Right atrium auricular region (tissue), 2 donors: ENCODE data around the gene NAALADL2. TPM values are rescaled to one million over a fixed set of nuclear protein-coding genes. Genes with fewer than 3 reads are reported as not detected.
"Not testable (repeated sequence)": the region's sequence is repeated elsewhere in the genome, so short reads cannot be mapped to it uniquely, and the experiment has no call there.

ENCODE experiments used
- DNase-seq: peaks from one replicate; pipeline ENCODE4 v3.0.0-alpha.2; 2019; ENCODE audit warnings: low spot score
- H3K27ac ChIP-seq, 2 donors: fragments of 200-600 bp; sonication (generic); 1 replicate in 1 of 2; 2 replicates in 1 of 2; pipeline ENCODE4 v1.5.1; 2016 to 2019
- H3K27me3 ChIP-seq, 2 donors: fragments of 200-600 bp; sonication (generic); one replicate each; pipeline versions ENCODE4 v1.5.1 to v1.6.0; 2017 to 2019
- H3K36me3 ChIP-seq: fragments of 200-600 bp; sonication (generic); one replicate; pipeline ENCODE4 v1.5.1; 2016
- H3K4me1 ChIP-seq, 2 donors: fragments of 200-600 bp; sonication (generic); one replicate each; pipeline versions ENCODE4 v1.5.1 to v1.6.0; 2017 to 2019
- H3K4me3 ChIP-seq, 2 donors: fragments of 200-600 bp; sonication (generic); 1 replicate in 1 of 2; 2 replicates in 1 of 2; pipeline ENCODE4 v1.5.1; 2017 to 2019; ENCODE audit warnings: mild to moderate bottlenecking in 1 of 2, moderate library complexity in 1 of 2
- H3K9me3 ChIP-seq, 2 donors: fragments of 200-600 bp; sonication (generic); one replicate each; pipeline ENCODE4 v1.5.1; 2019
- CTCF ChIP-seq, 2 donors: fragments of 200-600 bp; sonication (generic); IDR thresholded peaks; one replicate each; pipeline ENCODE4 v1.5.1; 2019; ENCODE audit warnings: antibody characterized with exemption in 2 of 2
- total RNA-seq, 2 donors: library from RNA; depleted of rRNA; stranded (reverse); fragments of >200 nt; gene quantifications; one replicate each; pipeline ENCODE4 v1.1.0, GENCODE V29; 2016

Gene NAALADL2
- total RNA-seq, 2 donors from 2014 or later, result 2.5 to 3.2 TPM

GRCh38 chr3:175763948-175764347 lies 904.8 kb downstream of the NAALADL2 start:
- no peak for DNase-seq
- Histone ChIP-seq H3K4me3 (no peak overlapping the region), H3K27ac (no peak overlapping the region), H3K9me3 (no peaks in the 10 kb centered on the region), H3K27me3 (no peaks in the 10 kb centered on the region), H3K36me3 (no peaks in the 10 kb centered on the region), H3K4me1 (no peaks in the 10 kb centered on the region)
- no peak for TF ChIP-seq CTCF (IDR thresholded peaks at IDR 0.05)

GRCh38 chr3:175764722-175765121 lies 905.6 kb downstream of the NAALADL2 start:
- Histone ChIP-seq H3K9me3 (no peaks in the 10 kb centered on the region), H3K27ac (no peak overlapping the region), H3K36me3 (no peaks in the 10 kb centered on the region), H3K4me1 (no peaks in the 10 kb centered on the region), H3K4me3 (no peak overlapping the region), H3K27me3 (no peaks in the 10 kb centered on the region)
- DNase-seq, result no peak
- no peak for TF ChIP-seq CTCF (IDR thresholded peaks at IDR 0.05)

DNA sequence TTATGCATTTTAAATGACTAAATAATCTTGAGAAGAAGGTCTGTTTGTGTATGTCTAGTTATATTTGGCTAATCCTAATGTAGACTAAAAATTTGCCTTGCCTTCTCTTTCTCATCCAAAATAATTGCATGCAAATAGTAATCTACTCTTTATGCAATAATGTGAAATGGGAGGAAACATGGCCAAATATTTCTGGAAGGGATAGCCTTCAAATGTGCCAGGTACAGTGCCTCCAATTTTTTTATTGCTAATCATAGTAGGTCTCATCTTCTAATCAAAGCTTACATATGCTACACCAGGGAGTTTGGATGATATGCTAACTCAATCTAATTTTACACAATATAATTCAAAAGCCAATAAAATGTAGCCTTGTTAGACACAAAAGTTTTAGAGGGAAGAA lies 911.3 kb downstream of the NAALADL2 start:
- no peak overlapping the region for H3K4me3 ChIP-seq
- H3K27ac ChIP-seq, result no peak overlapping the region
- H3K9me3 ChIP-seq, result no peaks in the 10 kb centered on the region
- no peaks in the 10 kb centered on the region for H3K36me3 ChIP-seq
- TF ChIP-seq CTCF (IDR thresholded peaks at IDR 0.05), result no peak
- no peaks in the 10 kb centered on the region for H3K4me1 ChIP-seq
- DNase-seq, result no peak
- H3K27me3 ChIP-seq, result no peaks in the 10 kb centered on the region

DNA sequence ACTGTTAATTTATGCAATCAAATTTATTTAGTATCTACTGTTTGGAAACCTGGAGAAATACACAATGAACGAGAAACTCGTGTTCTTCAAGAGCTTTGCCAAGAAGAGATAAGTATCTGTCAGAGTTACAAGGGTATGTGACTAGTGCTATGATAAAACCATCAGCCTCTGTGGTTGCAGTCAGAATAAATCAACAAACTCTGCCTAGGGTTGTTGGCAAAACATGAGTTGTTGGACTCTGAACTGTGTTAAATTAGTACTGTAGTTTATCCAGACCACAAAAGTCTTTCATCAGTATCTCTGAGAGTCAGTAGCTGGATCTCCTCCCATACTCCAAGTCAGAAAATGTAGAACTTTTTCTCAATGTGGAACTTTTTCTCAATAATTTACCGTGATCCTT lies 918.4 kb downstream of the NAALADL2 start:
- Histone ChIP-seq H3K4me1 (no peaks in the 10 kb centered on the region), H3K9me3 (no peaks in the 10 kb centered on the region), H3K27ac (no peak overlapping the region), H3K4me3 (no peak overlapping the region), H3K36me3 (no peaks in the 10 kb centered on the region), H3K27me3 (no peaks in the 10 kb centered on the region)
- TF ChIP-seq CTCF (IDR thresholded peaks at IDR 0.05), result no peak
- DNase-seq, result no peak

DNA sequence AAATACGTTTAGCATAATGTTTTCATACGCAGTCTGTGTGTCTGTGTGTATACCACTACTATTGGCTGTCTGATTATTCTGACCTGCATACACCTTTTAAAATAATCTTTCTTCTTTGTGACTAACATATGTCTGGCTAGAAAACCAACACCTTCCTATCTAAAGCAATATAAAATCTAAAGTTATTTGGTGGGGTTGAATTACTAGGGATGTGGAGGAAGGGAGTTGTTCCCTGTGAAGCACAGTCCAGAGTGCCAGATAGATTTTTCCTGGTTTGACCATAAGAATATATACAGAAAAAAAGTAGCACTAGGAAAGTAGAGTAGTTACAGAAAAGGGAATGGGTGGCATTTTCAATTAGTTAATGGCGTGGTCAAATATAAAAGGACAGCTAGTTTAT lies 918.8 kb downstream of the NAALADL2 start:
- H3K27me3 ChIP-seq, result no peaks in the 10 kb centered on the region
- no peak overlapping the region for H3K27ac ChIP-seq
- H3K36me3 ChIP-seq, result no peaks in the 10 kb centered on the region
- no peak for DNase-seq
- no peak for TF ChIP-seq CTCF (IDR thresholded peaks at IDR 0.05)
- H3K9me3 ChIP-seq, result no peaks in the 10 kb centered on the region
- H3K4me1 ChIP-seq, result no peaks in the 10 kb centered on the region
- no peak overlapping the region for H3K4me3 ChIP-seq

- Histone ChIP-seq H3K4me1 (no peaks in the 10 kb centered on the region), H3K9me3 (no peaks in the 10 kb centered on the region), H3K27ac (no peak overlapping the region), H3K36me3 (no peaks in the 10 kb centered on the region), H3K4me3 (no peak overlapping the region), H3K27me3 (no peaks in the 10 kb centered on the region)
- TF ChIP-seq CTCF (IDR thresholded peaks at IDR 0.05), result no peak
- no peak for DNase-seq
Measured at GRCh38 chr3:175778994-175779393, 919.9 kb downstream of the NAALADL2 start.

DNA sequence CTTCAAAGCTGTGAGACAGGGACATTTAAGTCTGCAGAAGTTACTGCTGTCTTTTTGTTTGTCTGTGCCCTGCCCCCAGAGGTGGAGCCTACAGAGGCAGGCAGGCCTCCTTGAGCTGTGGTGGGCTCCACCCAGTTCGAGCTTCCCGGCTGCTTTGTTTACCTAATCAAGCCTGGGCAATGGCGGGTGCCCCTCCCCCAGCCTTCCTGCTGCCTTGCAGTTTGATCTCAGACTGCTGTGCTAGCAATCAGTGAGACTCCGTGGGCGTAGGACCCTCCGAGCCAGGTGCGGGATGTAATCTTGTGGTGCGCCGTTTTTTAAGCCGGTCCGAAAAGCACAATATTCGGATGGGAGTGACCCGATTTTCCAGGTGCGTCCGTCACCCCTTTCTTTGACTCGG lies 928.0 kb downstream of the NAALADL2 start:
- H3K36me3 ChIP-seq, DNase-seq, H3K4me3 ChIP-seq, H3K27ac ChIP-seq, H3K4me1 ChIP-seq, H3K9me3 ChIP-seq, H3K27me3 ChIP-seq: not testable (repeated sequence)
